Ovary (tissue), 10 donors: ENCODE data around the gene CCR1. TPM values are rescaled to one million over a fixed set of nuclear protein-coding genes. Genes with fewer than 3 reads are reported as not detected.

ENCODE experiments used
- DNase-seq, 5 donors: peaks; one replicate each; pipeline ENCODE4 v3.0.0-alpha.2; 2019 to 2020
- H3K27ac ChIP-seq, 2 donors: fragments of 200-600 bp; one replicate each; pipeline versions ENCODE4 v1.5.1 to v1.8.0; 2019 to 2022
- H3K27me3 ChIP-seq: fragments of 200-600 bp; one replicate; pipeline ENCODE4 v1.8.0; 2022
- H3K36me3 ChIP-seq: fragments of 200-600 bp; sonication (generic); one replicate; pipeline ENCODE4 v1.5.1; 2019
- H3K4me1 ChIP-seq: one replicate; pipeline ENCODE4 v1.8.1; 2013; ENCODE audit warnings: mild to moderate bottlenecking, moderate library complexity; ENCODE audit not compliant: insufficient read depth
- H3K4me3 ChIP-seq: fragments of 200-600 bp; sonication (generic); one replicate; pipeline ENCODE4 v1.5.1; 2017
- H3K9me3 ChIP-seq, 2 donors: fragments of 200-600 bp in 1 of 2; sonication (generic) in 1 of 2; one replicate each; pipeline versions ENCODE4 v1.5.1 to v1.8.1; 2013 to 2019; ENCODE audit warnings: mild to moderate bottlenecking in 1 of 2, moderate library complexity in 1 of 2
- EP300 ChIP-seq: sonication (generic); formaldehyde crosslinking; IDR thresholded peaks from one replicate; pipeline ENCODE4 v1.6.1; 2017; ENCODE audit warnings: antibody characterized with exemption
- POLR2A ChIP-seq: fragments of 450-650 bp; IDR thresholded peaks from one replicate; pipeline ENCODE4 v1.6.1; 2017; ENCODE audit warnings: antibody characterized with exemption, mild to moderate bottlenecking, moderate library complexity
- WGBS, 3 donors: extraction: QIAGEN DNeasy Blood & Tissue Kit in 1 of 3; methylation state at CpG; one replicate each; pipeline versions ENCODE4 v1.1.5 to v1.1.7; 2013 to 2017; 5-methylcytosine and 5-hydroxymethylcytosine counted together
- intact Hi-C, 4 donors: fragments of 100-400 bp; cut with DNase I; formaldehyde crosslinking; loops; one replicate each; pipeline versions ENCODE4 v1.11.0 to v1.15.1; 2022 to 2023
- long read RNA-seq, 3 donors: library from polyadenylated mRNA in 2 of 3; unstranded in 2 of 3; transcript quantifications; one replicate each; pipeline ENCODE4 v2.0.0 and lab custom pipeline, GENCODE V29; 2021 to 2026
- polyA plus RNA-seq, 2 donors: library from polyadenylated mRNA; stranded (reverse); fragments of 200-250 nt in 1 of 2; fragments of 350-450 nt in 1 of 2; fragmentation: Illumina TruSeq in 1 of 2; extraction: RNeasy Lipid Tissue Mini Kit (QIAGEN cat#74804) in 1 of 2; gene quantifications; one replicate each; pipeline ENCODE4 v1.2.3, GENCODE V29; 2013 to 2014
- total RNA-seq, 7 donors: library from RNA; depleted of rRNA in 2 of 7; stranded (reverse); fragments of >200 nt in 2 of 7; fragmentation: NEBNext Ultra II Directional in 3 of 7; extraction: Animal tissue kit (Norgen Biotek cat#: 25700) in 3 of 7; gene quantifications; one replicate each; pipeline versions ENCODE4 v1.1.0 to v1.2.4, GENCODE V29; 2016 to 2023
- TF ChIP-seq, protein P1 (sequence below), 3 donors: fragments of 450-650 bp in 2 of 3; fragments of 200-600 bp in 1 of 3; IDR thresholded peaks; one replicate each; pipeline versions ENCODE4 v1.5.1 to v1.8.0; 2016 to 2022; ENCODE audit warnings: antibody characterized with exemption in 3 of 3, mild to moderate bottlenecking in 1 of 3
- donor health status: DM: no; HTN: no; CAD: no; lungs with moderate emphysema.
- donor health status: DM: no; HTN: no; CAD: no.
- donor health status: Bipolar disorder and iron deficiency.
- donor health status: DM: yes; HTN: yes; CAD: no.
- donor health status: DM: no; HTN: no; CAD: no.
- donor health status: DM: yes; HTN: yes; CAD: no.

CCR1 gene
- total RNA-seq (1 to 10 TPM; 2.2 to 8.0 (median 3.5) TPM), polyA plus RNA-seq (10 to 100 TPM in 1 of 2 donors, 1 to 10 TPM in 1; 2.1 to 14.6 TPM)
- long read RNA-seq, donor 1, transcript CCR1-201 (2 exons, 2,731 nt) = major isoform, 6 of 7 reads
- long read RNA-seq, donor 1, partial matches to known transcripts = 0 of 7 reads
- long read RNA-seq, donor 1, other reads (novel, unspliced or antisense) = 1 of 7 reads
- long read RNA-seq, donor 2 = 0 reads
- long read RNA-seq, donor 3, transcript CCR1-201 (2 exons, 2,731 nt) = major isoform, 8 of 10 reads
- long read RNA-seq, donor 3, partial matches to known transcripts = 2 of 10 reads
- long read RNA-seq, donor 3, other reads (novel, unspliced or antisense) = 0 of 10 reads

DNA sequence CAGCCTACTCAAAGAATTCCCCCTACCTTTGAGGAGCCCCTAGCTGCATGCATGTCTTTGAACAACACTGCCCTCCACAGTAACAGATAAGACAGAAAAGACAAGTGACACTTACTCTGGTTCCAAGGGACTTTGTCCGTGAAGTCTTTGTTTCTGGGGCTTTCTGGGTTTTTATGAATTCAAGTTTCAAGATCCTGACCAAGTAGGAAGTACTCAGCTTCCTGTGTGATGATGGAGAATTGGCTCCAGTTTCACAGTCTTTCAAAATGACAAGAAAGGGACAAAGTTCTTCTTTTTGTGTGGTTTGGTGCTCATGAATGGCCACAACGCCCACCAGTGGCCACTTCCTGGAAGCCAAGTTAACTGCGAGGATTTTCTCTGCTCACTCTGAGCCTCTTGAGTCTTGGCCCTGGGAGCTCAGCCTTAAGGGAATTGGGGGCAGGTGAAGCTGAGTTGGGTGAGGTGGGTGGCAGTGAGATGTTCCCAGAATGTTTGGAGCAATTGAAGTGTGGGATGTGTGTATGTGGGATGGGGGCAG, at the start of gene CCR1:
CCR1 (minus strand) TSS at position 147 of the 538 bp plus-strand sequence. CDS start 4,000 bp downstream, outside the sequence.
- no peak for DNase-seq
- H3K36me3 ChIP-seq = no peaks in the 10 kb centered on the region
- TF ChIP-seq, protein P1, sequence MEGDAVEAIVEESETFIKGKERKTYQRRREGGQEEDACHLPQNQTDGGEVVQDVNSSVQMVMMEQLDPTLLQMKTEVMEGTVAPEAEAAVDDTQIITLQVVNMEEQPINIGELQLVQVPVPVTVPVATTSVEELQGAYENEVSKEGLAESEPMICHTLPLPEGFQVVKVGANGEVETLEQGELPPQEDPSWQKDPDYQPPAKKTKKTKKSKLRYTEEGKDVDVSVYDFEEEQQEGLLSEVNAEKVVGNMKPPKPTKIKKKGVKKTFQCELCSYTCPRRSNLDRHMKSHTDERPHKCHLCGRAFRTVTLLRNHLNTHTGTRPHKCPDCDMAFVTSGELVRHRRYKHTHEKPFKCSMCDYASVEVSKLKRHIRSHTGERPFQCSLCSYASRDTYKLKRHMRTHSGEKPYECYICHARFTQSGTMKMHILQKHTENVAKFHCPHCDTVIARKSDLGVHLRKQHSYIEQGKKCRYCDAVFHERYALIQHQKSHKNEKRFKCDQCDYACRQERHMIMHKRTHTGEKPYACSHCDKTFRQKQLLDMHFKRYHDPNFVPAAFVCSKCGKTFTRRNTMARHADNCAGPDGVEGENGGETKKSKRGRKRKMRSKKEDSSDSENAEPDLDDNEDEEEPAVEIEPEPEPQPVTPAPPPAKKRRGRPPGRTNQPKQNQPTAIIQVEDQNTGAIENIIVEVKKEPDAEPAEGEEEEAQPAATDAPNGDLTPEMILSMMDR (IDR thresholded peaks at IDR 0.05) = no peak
- TF ChIP-seq EP300 = no peak
- no peak for TF ChIP-seq POLR2A
- no peaks in the 10 kb centered on the region for H3K9me3 ChIP-seq
- H3K27me3 ChIP-seq = no peaks in the 10 kb centered on the region
- no peaks in the 10 kb centered on the region for H3K4me1 ChIP-seq
- no peak within 1 kb of the TSS for H3K27ac ChIP-seq
- 27 to 32% (median 28%) methylated on average over 3 of the region's 3 CpGs for WGBS, 3 donors
- intact Hi-C loops = no loop called here
- H3K4me3 ChIP-seq = no peak within 1 kb of the TSS

DNA sequence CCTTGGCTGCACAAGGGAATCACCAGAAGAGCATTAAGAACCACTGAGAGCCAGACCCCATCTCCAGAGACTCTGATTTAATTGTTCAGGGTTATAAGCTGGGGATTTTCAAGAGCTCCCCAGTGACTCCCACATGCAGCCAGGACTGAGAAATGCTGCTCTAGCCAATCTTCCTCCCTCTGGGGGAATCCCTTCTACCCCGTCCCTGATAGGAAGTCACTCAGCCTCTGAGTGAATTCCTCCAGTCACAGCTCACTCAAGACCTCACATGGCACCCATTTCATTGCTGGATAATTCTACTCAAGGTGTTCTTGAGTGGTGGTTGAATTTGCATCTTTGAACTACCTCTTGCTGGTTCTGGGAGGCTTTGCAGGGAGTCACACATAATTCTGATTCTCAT, 44.9 kb upstream of the CCR1 start:
- WGBS, 3 donors = 30 to 36% (median 32%) methylated on average over 1 of the region's 1 CpG
- no peaks in the 10 kb centered on the region for H3K9me3 ChIP-seq
- no peaks in the 10 kb centered on the region for H3K27me3 ChIP-seq
- DNase-seq = no peak
- H3K4me3 ChIP-seq = no peak overlapping the region
- no peak for TF ChIP-seq EP300
- TF ChIP-seq, protein P1 (IDR thresholded peaks at IDR 0.05) = no peak
- TF ChIP-seq POLR2A = no peak
- intact Hi-C loops = no loop called here
- H3K36me3 ChIP-seq = no peaks in the 10 kb centered on the region
- H3K27ac ChIP-seq = no peak overlapping the region
- H3K4me1 ChIP-seq = no peaks in the 10 kb centered on the region

GRCh38 chr3:46245146-46245545, 37.0 kb upstream of the CCR1 start:
- no peaks in the 10 kb centered on the region for H3K9me3 ChIP-seq
- H3K27me3 ChIP-seq = no peaks in the 10 kb centered on the region
- H3K36me3 ChIP-seq = no peaks in the 10 kb centered on the region
- no peaks in the 10 kb centered on the region for H3K4me1 ChIP-seq
- no peak overlapping the region for H3K27ac ChIP-seq
- no peak for TF ChIP-seq EP300
- TF ChIP-seq, protein P1 (IDR thresholded peaks at IDR 0.05) = no peak
- no peak for DNase-seq
- no peak overlapping the region for H3K4me3 ChIP-seq
- intact Hi-C loops = no loop called here
- WGBS, 3 donors = 64 to 71% (median 68%) methylated on average over 3 of the region's 3 CpGs

- H3K9me3 ChIP-seq = no peaks in the 10 kb centered on the region
- no peak for DNase-seq
- intact Hi-C loops = no loop called here
- no peak overlapping the region for H3K4me3 ChIP-seq
- no peaks in the 10 kb centered on the region for H3K4me1 ChIP-seq
- no peak for TF ChIP-seq POLR2A
- TF ChIP-seq, protein P1 (IDR thresholded peaks at IDR 0.05) = no peak
- TF ChIP-seq EP300 = no peak
- H3K27me3 ChIP-seq = no peaks in the 10 kb centered on the region
- no peaks in the 10 kb centered on the region for H3K36me3 ChIP-seq
- 65 to 74% (median 71%) methylated on average over 2 of the region's 2 CpGs for WGBS, 3 donors
- H3K27ac ChIP-seq = no peak overlapping the region
These were observed 35.4 kb upstream of the CCR1 start for GRCh38 chr3:46243560-46243959.
